IPS-NIHi7 (cell line): Measurements from ENCODE around the gene EPHA2.
"Not testable (repeated sequence)": the region's sequence is repeated elsewhere in the genome, so short reads cannot be mapped to it uniquely, and the experiment has no call there.

ENCODE experiments used
- DNase-seq: peaks from one replicate; pipeline ENCODE4 v3.0.0; 2012; ENCODE audit warnings: mixed read lengths; ENCODE audit errors: extremely low spot score

The EPHA2 gene

GRCh38 chr1:16155537-16156410 lies at the start of gene EPHA2:
Gene EPHA2 (minus strand): TSS chr1:16156069. CDS start chr1:16155932, 137 bp downstream.
- peak; percentile 90 for DNase-seq

GRCh38 chr1:16205334-16205671 lies 49.4 kb upstream of the EPHA2 start:
- no peak for DNase-seq

- DNase-seq = peak; percentile 63
Measured at GRCh38 chr1:16204634-16205333, 48.9 kb upstream of the EPHA2 start.

- DNase-seq = no peak
Measured at GRCh38 chr1:16204216-16204615, 48.3 kb upstream of the EPHA2 start.

- no peak for DNase-seq
Measured at GRCh38 chr1:16203550-16203949, 47.7 kb upstream of the EPHA2 start.

GRCh38 chr1:16202281-16203210 lies 46.7 kb upstream of the EPHA2 start:
- no peak for DNase-seq

GRCh38 chr1:16199700-16200099 lies 43.8 kb upstream of the EPHA2 start:
- no peak for DNase-seq

- no peak for DNase-seq
Measured at GRCh38 chr1:16199157-16199501, 43.3 kb upstream of the EPHA2 start.

- no peak for DNase-seq
Measured at GRCh38 chr1:16198444-16199156, 42.7 kb upstream of the EPHA2 start.

GRCh38 chr1:16196874-16197273 lies 41.0 kb upstream of the EPHA2 start:
- no peak for DNase-seq

- not testable (repeated sequence) for DNase-seq
Measured at GRCh38 chr1:16196139-16196538, 40.3 kb upstream of the EPHA2 start.

- no peak for DNase-seq
Measured at GRCh38 chr1:16195518-16195905, 39.6 kb upstream of the EPHA2 start.

DNA sequence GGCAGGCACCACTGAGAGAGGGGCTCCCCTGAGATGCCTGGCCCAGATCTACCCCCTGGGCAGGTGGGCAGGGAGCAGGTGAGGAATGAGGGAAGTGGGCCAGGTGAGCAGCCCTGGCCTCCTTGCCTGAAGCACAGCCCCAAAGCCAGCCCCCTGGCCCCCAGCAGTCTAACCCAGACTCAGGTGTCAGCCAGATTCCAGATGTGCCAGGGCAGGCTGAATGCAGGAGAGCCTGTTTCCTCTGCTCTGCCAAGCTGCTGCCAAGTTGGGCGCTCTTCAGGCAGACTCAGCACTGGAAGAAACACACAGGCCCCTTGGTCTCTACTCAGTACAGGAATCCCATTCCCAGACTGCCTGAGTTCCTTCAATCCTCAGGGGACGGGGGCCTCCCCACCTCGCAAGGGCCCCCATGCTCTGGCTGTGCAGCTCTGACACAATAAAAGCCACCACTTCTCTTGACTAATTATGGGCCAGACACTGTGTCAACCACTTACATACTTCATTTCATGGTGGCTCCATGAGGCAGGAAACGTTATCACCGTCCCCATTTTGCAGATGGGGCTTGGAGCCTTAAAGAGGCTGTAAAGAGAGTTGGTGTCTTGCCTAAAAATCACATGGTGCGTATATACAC lies 36.2 kb upstream of the EPHA2 start:
- DNase-seq = no peak

DNA sequence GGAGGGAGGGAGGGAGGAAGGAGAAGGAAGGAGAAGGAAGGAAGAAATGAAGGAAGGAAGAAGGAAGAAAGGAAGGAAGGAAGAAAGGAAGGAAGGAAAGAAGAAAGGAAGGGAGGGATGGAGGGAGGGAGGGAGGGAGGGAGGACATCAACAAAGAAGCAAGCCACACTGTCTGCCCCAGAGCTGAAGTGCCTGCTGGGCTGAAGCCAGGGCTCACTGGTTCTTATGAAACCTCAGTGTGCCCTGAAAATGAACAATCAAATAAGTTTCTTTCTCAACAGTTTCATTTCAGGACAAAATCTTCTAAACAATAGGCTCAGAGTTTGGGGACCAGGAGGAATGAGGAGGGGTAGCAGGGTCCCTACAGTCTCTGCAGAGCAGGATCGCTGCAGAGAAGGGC lies 35.4 kb upstream of the EPHA2 start:
- no peak for DNase-seq

GRCh38 chr1:16189921-16190621 lies 34.2 kb upstream of the EPHA2 start:
- DNase-seq = no peak

DNA sequence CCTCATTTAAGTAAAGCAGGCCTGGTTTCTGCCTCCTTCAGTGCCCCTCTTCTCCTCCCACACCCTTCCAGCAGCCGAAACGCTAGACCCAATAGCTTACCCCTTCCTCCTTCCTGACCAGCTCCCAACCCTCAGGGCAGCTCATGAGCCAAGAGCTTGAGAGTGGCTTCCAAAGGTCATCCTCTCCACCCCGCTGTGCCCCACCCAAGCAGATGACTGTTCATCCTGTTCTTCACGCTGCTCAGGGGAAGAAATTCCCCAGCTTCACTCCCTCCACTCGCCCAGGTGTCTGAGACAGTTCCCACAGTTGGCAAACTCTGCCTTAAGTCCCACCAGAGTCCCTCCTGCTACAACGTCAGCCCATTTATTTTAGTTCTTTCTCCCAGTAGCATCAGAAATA lies 33.1 kb upstream of the EPHA2 start:
- DNase-seq = no peak

DNA sequence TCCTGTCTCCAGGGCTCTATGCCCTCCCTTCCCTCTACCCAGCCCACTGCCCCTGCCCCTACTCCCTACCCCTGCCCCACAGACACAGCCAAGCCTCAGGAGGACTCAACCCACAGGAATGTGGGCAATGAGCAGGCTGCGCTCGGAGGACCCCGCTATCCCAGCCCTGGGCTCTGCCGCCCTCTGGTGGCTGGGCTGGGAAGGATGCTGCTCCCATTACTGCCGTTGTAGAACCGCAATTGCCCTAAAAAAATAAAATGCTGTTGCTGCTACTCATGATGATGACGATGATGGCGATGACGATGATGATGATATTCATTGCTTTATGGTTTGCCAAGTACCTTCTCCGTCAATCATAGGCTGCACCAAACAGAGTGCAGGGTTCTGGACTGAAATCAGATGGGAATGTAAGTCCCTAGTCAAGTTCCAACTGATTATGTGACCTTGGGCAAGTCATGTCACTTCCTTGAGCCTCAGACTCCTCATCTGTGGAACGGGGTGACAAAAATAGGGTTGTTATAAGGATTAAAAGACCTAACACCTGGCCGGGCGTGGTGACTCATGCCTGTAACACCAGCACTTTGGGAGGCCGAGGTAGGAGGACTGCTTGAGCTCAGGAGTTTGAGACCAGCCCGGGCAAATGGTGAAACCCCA lies 32.0 kb upstream of the EPHA2 start:
- DNase-seq = peak; percentile 87

GRCh38 chr1:16186655-16187235 lies 30.9 kb upstream of the EPHA2 start:
- DNase-seq = no peak

DNA sequence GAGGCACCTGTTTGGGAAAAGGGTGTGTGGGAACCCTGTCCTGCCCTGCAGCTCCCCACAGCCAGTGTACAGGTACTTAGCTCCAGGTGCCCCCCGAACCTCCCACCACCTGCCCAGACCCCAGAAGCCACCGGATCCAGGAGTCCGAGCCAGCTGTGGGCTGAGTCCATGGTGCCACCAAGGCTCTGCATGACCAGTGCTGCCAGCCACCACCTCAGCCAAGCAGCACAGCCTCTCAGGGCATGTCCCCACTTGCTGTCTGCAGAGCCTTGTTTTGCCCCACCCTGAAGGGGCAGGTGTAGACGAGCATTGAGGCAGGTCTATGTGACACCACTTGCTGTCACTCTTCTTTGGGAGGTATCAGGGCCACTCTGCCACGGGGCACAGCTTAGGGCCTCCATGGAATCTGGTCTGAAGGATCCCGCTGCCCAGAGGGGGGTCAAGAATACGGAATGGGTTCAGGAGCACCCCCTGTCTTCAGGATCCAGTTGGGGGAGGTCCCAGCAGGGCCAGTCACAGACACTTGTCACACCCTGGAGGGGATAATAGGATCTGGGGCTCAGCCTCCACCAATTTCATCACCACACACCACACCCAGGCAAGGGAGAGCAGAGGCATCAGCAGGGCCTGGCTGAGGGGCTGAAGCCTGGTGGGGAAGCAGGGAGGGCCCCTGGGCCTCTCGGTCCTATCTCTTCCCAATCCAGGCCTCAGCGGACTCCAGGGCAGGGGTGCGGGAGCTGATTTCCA lies 28.9 kb upstream of the EPHA2 start:
- DNase-seq = no peak
